ENCODE data around the gene HCST. TPM values are rescaled to one million over a fixed set of nuclear protein-coding genes. Genes with fewer than 3 reads are reported as not detected.
"Not testable (repeated sequence)": the region's sequence is repeated elsewhere in the genome, so short reads cannot be mapped to it uniquely, and the experiment has no call there.

The HCST gene
- total RNA-seq, 2 donors from 2014 or later: 1.3 to 1.5 TPM

GRCh38 chr19:35890113-35890650, 12.1 kb upstream of the HCST start:
- peaks cover 66% of the 10 kb centered on the region for H3K36me3 Mint-ChIP-seq (ENCODE audit: low read depth)

GRCh38 chr19:35891819-35892218, 10.5 kb upstream of the HCST start:
- peaks cover 75% of the 10 kb centered on the region for H3K36me3 ChIP-seq (ENCODE audit: control insufficient read depth, insufficient read depth, low read length)
- WGBS, 2 experiments (ENCODE audit: insufficient coverage in 1 of 2, insufficient read length in 1 of 2): 97% methylated on average over 3 of the region's 3 CpGs; no CpG with 5 or more reads in 1 of the 2 experiments
- H3K27me3 Mint-ChIP-seq (ENCODE audit: insufficient read depth); H3K4me1 Mint-ChIP-seq; H3K27ac Mint-ChIP-seq; DNase-seq; H3K9me3 Mint-ChIP-seq; H3K4me3 Mint-ChIP-seq; H3K9ac ChIP-seq (ENCODE audit: extremely low read depth, low read length, poor library complexity, severe bottlenecking); H3K4me3 ChIP-seq (ENCODE audit: low read length); H3K27me3 ChIP-seq (ENCODE audit: control insufficient read depth, insufficient read depth, low read length, poor library complexity, severe bottlenecking); H3K9me3 ChIP-seq (ENCODE audit: control insufficient read depth, low read length); H3K27ac ChIP-seq (ENCODE audit: low read depth, low read length); H3K4me1 ChIP-seq (ENCODE audit: control insufficient read depth, insufficient read depth, low read length): not testable (repeated sequence)
- H3K36me3 Mint-ChIP-seq (ENCODE audit: low read depth): peaks cover 67% of the 10 kb centered on the region

More at GRCh38 chr19:35890113-35890650, 12.1 kb upstream of the HCST start:
- no peak for DNase-seq
- Mint-ChIP-seq H3K4me3 (no peak overlapping the region), H3K27ac (no peak overlapping the region), H3K9me3 (no peaks in the 10 kb centered on the region), H3K27me3 (ENCODE audit: insufficient read depth) (no peaks in the 10 kb centered on the region), H3K4me1 (no peaks in the 10 kb centered on the region)
- Histone ChIP-seq H3K9ac (ENCODE audit: extremely low read depth, low read length, poor library complexity, severe bottlenecking) (no peak overlapping the region), H3K36me3 (ENCODE audit: control insufficient read depth, insufficient read depth, low read length) (peaks cover 60% of the 10 kb centered on the region), H3K27me3 (ENCODE audit: control insufficient read depth, insufficient read depth, low read length, poor library complexity, severe bottlenecking) (no peaks in the 10 kb centered on the region), H3K4me3 (ENCODE audit: low read length) (no peak overlapping the region), H3K9me3 (ENCODE audit: control insufficient read depth, low read length) (no peaks in the 10 kb centered on the region), H3K4me1 (ENCODE audit: control insufficient read depth, insufficient read depth, low read length) (no peaks in the 10 kb centered on the region), H3K27ac (ENCODE audit: low read depth, low read length) (no peak overlapping the region)
- no peak for TF ChIP-seq CTCF (conservative IDR thresholded peaks at IDR 0.05)
- 94 to 95% methylated on average over 5 to 13 of the region's 13 CpGs for WGBS, 2 experiments (ENCODE audit: insufficient coverage in 1 of 2, insufficient read length in 1 of 2)

GRCh38 chr19:35894342-35894741, 8.0 kb upstream of the HCST start:
- H3K27me3 ChIP-seq (ENCODE audit: control insufficient read depth, insufficient read depth, low read length, poor library complexity, severe bottlenecking): no peaks in the 10 kb centered on the region
- H3K9me3 ChIP-seq (ENCODE audit: control insufficient read depth, low read length): no peaks in the 10 kb centered on the region
- Mint-ChIP-seq H3K4me3 (no peak overlapping the region), H3K4me1 (peaks cover 5% of the 10 kb centered on the region), H3K27me3 (ENCODE audit: insufficient read depth) (no peaks in the 10 kb centered on the region), H3K36me3 (ENCODE audit: low read depth) (peaks cover 53% of the 10 kb centered on the region), H3K9me3 (no peaks in the 10 kb centered on the region), H3K27ac (no peak overlapping the region)
- peaks cover 72% of the 10 kb centered on the region for H3K36me3 ChIP-seq (ENCODE audit: control insufficient read depth, insufficient read depth, low read length)
- no peak overlapping the region for H3K9ac ChIP-seq (ENCODE audit: extremely low read depth, low read length, poor library complexity, severe bottlenecking)
- no peaks in the 10 kb centered on the region for H3K4me1 ChIP-seq (ENCODE audit: control insufficient read depth, insufficient read depth, low read length)
- H3K4me3 ChIP-seq (ENCODE audit: low read length): no peak overlapping the region
- TF ChIP-seq CTCF (conservative IDR thresholded peaks at IDR 0.05): no peak
- DNase-seq: no peak
- H3K27ac ChIP-seq (ENCODE audit: low read depth, low read length): no peak overlapping the region
- WGBS, 2 experiments (ENCODE audit: insufficient coverage in 1 of 2, insufficient read length in 1 of 2): 100% methylated on average over 2 of the region's 2 CpGs
